Activated CD8-positive, alpha-beta memory T cell treated with anti-CD3 and anti-CD28 coated beads, Interleukin-2, amount 10 ng/mL, durations not matched to agents 7 days and 5 days (primary cell): ENCODE results near the gene DIS3L2. TPM values are rescaled to one million over a fixed set of nuclear protein-coding genes. Genes with fewer than 3 reads are reported as not detected.
A peak's percentile ranks its signal among the peaks of the same experiment; 100 is the strongest.
"Not testable (repeated sequence)": the region's sequence is repeated elsewhere in the genome, so short reads cannot be mapped to it uniquely, and the experiment has no call there.

Source experiments
- ATAC-seq: fragments of 150-1000 bp; cut with Tn5 transposase; one replicate; pipeline ENCODE4 v1.10.0; 2021; ENCODE audit warnings: moderate library complexity
- CTCF ChIA-PET: fragments of 350-600 bp; sonication (Branson Sonifier 250); formaldehyde crosslinking; loops from one replicate; lab custom pipeline; 2021; ENCODE audit warnings: antibody characterized with exemption; lab: Charles Lee
- DNase-seq: peaks from one replicate; pipeline ENCODE4 v3.0.0-alpha.2; 2020
- H3K27ac Mint-ChIP-seq: one replicate; pipeline ENCODE4 v1.8.0; 2021; ENCODE audit warnings: mild to moderate bottlenecking, mixed read lengths
- H3K27me3 Mint-ChIP-seq: one replicate; pipeline ENCODE4 v1.8.0; 2021; ENCODE audit warnings: mixed read lengths
- H3K36me3 Mint-ChIP-seq: one replicate; pipeline ENCODE4 v1.8.0; 2021; ENCODE audit warnings: mild to moderate bottlenecking, mixed read lengths
- H3K4me1 Mint-ChIP-seq: one replicate; pipeline ENCODE4 v1.8.0; 2021; ENCODE audit warnings: mixed read lengths
- H3K4me3 Mint-ChIP-seq: one replicate; pipeline ENCODE4 v1.8.0; 2021; ENCODE audit warnings: mild to moderate bottlenecking, moderate library complexity, mixed read lengths
- H3K9me3 Mint-ChIP-seq: one replicate; pipeline ENCODE4 v1.8.0; 2022; ENCODE audit warnings: low read depth, mixed read lengths
- total RNA-seq, 2 experiments: library from RNA; stranded (reverse); gene quantifications; one replicate each; pipeline ENCODE4 v1.2.3, GENCODE V29; 2021

The DIS3L2 gene
- total RNA-seq, 2 experiments from 2014 or later: 25.4 to 39.4 TPM

DNA sequence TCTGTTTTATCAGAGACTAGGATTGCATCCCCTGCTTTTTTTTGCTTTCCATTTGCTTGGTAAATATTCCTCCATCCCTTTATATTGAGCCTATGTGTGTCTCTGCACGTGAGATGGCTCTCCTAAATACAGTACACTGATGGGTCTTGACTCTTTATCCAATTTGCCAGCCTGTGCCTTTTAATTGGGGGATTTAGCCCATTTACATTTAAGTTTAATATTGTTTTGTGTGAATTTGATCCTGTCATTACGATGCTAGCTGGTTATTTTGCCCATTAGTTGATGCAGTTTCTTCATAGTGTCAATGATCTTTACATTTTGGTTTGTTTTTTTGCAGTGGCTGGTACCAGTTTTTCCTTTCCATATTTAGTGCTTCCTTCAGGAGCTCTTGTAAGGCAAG, 73.8 kb downstream of the DIS3L2 start:
- Mint-ChIP-seq H3K36me3 (peaks cover 65% of the 10 kb centered on the region), H3K4me1 (peaks cover 15% of the 10 kb centered on the region)
- H3K27me3 Mint-ChIP-seq, DNase-seq, H3K4me3 Mint-ChIP-seq, H3K9me3 Mint-ChIP-seq, CTCF ChIA-PET, ATAC-seq, H3K27ac Mint-ChIP-seq: not testable (repeated sequence)

DNA sequence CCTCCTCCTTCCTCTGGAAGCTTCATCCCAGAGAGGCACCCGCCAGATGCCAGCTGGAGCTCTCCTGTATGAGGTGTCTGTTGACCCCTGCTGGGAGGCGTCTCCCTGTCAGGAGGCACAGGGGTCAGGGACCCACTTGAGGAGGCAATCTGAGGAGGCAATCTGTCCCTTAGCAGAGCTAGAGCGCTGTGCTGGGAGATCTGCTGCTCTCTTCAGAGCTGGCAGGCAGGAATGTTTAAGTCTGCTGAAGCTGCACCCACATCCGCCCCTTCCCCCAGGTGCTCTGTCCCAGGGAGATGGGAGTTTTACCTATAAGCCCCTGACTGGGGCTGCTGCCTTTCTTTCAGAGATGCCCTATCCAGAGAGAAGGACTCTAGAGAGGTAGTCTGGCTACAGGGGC, 75.4 kb downstream of the DIS3L2 start:
- CTCF ChIA-PET, H3K9me3 Mint-ChIP-seq, H3K4me3 Mint-ChIP-seq, H3K27me3 Mint-ChIP-seq, DNase-seq, H3K27ac Mint-ChIP-seq, ATAC-seq: not testable (repeated sequence)
- Mint-ChIP-seq H3K36me3 (peaks cover 56% of the 10 kb centered on the region), H3K4me1 (peaks cover 15% of the 10 kb centered on the region)

DNA sequence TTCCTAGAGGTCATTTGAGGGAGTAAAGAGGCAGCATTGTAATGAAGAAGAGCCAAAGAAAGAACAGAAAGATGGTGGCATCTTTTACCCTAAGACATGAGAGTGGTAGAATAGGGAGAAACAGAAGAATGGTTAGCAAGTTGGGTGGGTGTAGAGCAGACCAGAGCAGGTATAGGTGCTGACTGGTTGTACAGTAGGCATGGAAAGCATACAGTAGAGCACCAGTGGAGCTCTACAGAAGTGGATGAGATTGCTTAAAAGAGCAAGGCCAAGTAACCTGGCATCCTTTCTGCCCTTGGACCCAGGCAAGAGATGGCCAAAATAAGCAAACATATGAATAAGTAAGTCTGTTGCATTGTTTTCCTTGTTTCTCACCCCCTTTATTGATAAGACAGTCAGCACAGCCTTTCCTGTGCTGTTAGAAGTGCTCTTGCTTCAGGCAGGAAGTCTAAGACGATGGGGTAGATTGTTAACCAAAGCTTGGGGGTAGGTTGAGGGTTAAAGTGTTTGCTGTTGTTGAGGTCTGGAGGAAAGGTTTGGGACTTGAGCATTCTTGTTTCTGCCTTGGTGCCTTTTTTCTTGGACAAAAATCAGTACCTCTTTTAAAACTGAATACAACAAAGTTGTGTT, 76.9 kb downstream of the DIS3L2 start:
- CTCF ChIA-PET: interaction anchor here (0.8 to 1.2 kb wide), 2 partner anchors 15 to 254 kb away, joined by 3 read pairs; no protein-coding TSS in a partner anchor

DNA sequence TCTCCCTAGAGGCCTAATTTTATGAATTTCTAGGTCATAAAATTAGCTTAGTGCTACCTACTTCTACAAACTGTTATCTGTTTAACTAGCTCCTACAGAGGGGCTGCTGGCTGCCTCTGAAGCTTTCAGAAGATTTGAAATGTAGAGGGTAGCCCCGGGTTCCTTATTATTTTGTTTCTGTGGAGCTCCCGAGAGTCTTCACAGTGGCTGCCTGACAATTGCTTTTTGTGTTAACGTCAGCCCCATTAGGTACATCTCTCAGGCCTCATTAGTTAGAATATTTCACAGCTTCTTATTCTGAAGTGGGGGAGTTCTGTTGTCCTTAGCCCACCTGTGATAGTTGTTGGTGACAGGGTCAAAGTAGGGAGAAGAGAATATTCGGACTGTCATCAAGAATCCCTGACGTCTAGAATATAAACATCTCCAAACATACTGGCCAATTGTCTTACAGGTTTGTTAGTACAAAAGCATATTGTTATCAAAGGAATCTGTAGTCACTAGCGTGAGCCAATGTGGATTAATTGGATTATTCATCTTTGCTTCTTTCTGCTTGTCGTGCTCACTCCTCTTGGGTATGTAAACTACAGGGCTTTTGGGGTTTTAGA, 77.5 kb downstream of the DIS3L2 start:
- Mint-ChIP-seq H3K27ac (no peak overlapping the region), H3K36me3 (peaks cover 44% of the 10 kb centered on the region), H3K27me3 (no peaks in the 10 kb centered on the region), H3K4me1 (peaks cover 16% of the 10 kb centered on the region), H3K4me3 (no peak overlapping the region), H3K9me3 (peaks cover 2% of the 10 kb centered on the region)
- CTCF ChIA-PET: interaction anchor here (0.8 kb wide), 1 partner anchor 254 kb away, joined by 3 read pairs; no protein-coding TSS in a partner anchor
- ATAC-seq (no peak), DNase-seq (no peak)

More for the DNA sequence above, 76.9 kb downstream of the DIS3L2 start:
- Mint-ChIP-seq H3K27me3 (no peaks in the 10 kb centered on the region), H3K4me1 (peaks cover 16% of the 10 kb centered on the region), H3K27ac (peak overlapping the region; percentile 3), H3K4me3 (no peak overlapping the region), H3K9me3 (peaks cover 2% of the 10 kb centered on the region), H3K36me3 (peaks cover 48% of the 10 kb centered on the region)
- peak; percentile 58 for ATAC-seq
- DNase-seq: no peak

DNA sequence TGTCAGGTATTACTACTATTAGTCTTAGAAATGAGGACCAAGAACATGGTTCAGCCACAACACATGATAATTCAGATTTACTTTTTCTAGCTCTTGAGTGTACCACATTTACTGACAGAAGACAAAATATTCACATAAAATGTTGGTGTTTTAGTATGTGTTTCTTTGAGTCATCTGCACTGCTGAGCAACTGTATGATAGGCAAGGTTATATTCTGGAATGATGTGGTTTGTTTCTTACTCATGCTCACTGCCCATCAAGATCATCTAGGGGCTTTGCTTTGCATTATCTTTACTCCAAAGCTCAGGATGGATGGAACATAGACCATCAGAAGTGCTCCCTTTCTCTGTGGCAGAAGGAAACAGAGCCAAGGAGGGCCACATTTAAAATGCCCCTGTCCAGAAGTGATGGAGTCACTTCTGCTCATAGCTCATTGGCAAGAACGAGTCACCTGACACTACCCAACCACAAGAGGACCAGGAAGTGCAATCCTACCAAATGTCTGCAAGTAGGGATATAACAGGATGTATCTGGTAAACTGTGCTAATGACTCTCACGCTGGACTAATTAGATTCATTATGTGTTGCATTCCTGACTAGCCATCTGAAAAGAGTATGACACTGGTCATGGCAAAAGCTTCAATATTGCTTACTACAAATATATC, 81.5 kb downstream of the DIS3L2 start:
- H3K4me1 Mint-ChIP-seq: peaks cover 11% of the 10 kb centered on the region
- peaks cover 26% of the 10 kb centered on the region for H3K36me3 Mint-ChIP-seq
- no peaks in the 10 kb centered on the region for H3K27me3 Mint-ChIP-seq
- ATAC-seq (no peak), DNase-seq (no peak)
- H3K9me3 Mint-ChIP-seq: no peaks in the 10 kb centered on the region
- H3K27ac Mint-ChIP-seq: no peak overlapping the region
- no peak overlapping the region for H3K4me3 Mint-ChIP-seq
- CTCF ChIA-PET: interaction anchor here (0.7 kb wide), 1 partner anchor 17 kb away, joined by 3 read pairs; no protein-coding TSS in a partner anchor

GRCh38 chr2:232043966-232044365, 82.5 kb downstream of the DIS3L2 start:
- DNase-seq: no peak
- no peak for ATAC-seq
- Mint-ChIP-seq H3K27me3 (no peaks in the 10 kb centered on the region), H3K27ac (no peak overlapping the region), H3K36me3 (peaks cover 23% of the 10 kb centered on the region), H3K4me1 (peaks cover 4% of the 10 kb centered on the region), H3K9me3 (no peaks in the 10 kb centered on the region), H3K4me3 (no peak overlapping the region)
- CTCF ChIA-PET: no interaction called here

- peaks cover 9% of the 10 kb centered on the region for H3K36me3 Mint-ChIP-seq
- H3K9me3 Mint-ChIP-seq: no peaks in the 10 kb centered on the region
- no peak for DNase-seq
- no peak overlapping the region for H3K4me3 Mint-ChIP-seq
- H3K27ac Mint-ChIP-seq: no peak overlapping the region
- no peaks in the 10 kb centered on the region for H3K27me3 Mint-ChIP-seq
- CTCF ChIA-PET: no interaction called here
- H3K4me1 Mint-ChIP-seq: no peaks in the 10 kb centered on the region
- ATAC-seq: no peak
Measured at GRCh38 chr2:232049350-232049749, 87.8 kb downstream of the DIS3L2 start.

DNA sequence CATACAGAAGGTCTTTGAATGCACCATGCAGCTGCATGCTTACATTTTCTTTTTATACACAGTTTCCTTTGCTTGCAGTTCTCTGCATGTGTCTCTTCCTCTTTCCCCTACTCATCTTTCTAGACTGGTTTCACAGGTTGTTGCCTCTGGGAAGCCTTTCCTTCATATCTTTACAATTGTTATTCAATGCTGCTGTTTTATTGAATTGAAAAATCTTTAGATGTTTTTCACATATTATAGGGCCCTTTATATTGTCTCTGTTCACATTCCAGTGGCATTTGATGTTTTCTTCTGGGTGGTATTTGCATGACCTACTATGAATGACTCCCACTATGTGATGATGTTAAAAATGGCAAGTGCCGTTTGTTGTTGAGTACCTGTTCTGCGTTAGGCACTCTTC, 91.1 kb downstream of the DIS3L2 start:
- ATAC-seq: no peak

GRCh38 chr2:232053777-232054176, 92.3 kb downstream of the DIS3L2 start:
- ATAC-seq: no peak
- no peaks in the 10 kb centered on the region for H3K27me3 Mint-ChIP-seq
- H3K4me3 Mint-ChIP-seq: no peak overlapping the region
- H3K27ac Mint-ChIP-seq: no peak overlapping the region
- H3K9me3 Mint-ChIP-seq: no peaks in the 10 kb centered on the region
- no peaks in the 10 kb centered on the region for H3K36me3 Mint-ChIP-seq
- DNase-seq: no peak
- H3K4me1 Mint-ChIP-seq: peaks cover 11% of the 10 kb centered on the region
- CTCF ChIA-PET: no interaction called here

More for the DNA sequence above, 91.1 kb downstream of the DIS3L2 start:
- no peak overlapping the region for H3K27ac Mint-ChIP-seq
- H3K9me3 Mint-ChIP-seq: no peaks in the 10 kb centered on the region
- H3K27me3 Mint-ChIP-seq: no peaks in the 10 kb centered on the region
- peaks cover 2% of the 10 kb centered on the region for H3K4me1 Mint-ChIP-seq
- no peak overlapping the region for H3K4me3 Mint-ChIP-seq
- DNase-seq: no peak
- CTCF ChIA-PET: no interaction called here
- no peaks in the 10 kb centered on the region for H3K36me3 Mint-ChIP-seq

DNA sequence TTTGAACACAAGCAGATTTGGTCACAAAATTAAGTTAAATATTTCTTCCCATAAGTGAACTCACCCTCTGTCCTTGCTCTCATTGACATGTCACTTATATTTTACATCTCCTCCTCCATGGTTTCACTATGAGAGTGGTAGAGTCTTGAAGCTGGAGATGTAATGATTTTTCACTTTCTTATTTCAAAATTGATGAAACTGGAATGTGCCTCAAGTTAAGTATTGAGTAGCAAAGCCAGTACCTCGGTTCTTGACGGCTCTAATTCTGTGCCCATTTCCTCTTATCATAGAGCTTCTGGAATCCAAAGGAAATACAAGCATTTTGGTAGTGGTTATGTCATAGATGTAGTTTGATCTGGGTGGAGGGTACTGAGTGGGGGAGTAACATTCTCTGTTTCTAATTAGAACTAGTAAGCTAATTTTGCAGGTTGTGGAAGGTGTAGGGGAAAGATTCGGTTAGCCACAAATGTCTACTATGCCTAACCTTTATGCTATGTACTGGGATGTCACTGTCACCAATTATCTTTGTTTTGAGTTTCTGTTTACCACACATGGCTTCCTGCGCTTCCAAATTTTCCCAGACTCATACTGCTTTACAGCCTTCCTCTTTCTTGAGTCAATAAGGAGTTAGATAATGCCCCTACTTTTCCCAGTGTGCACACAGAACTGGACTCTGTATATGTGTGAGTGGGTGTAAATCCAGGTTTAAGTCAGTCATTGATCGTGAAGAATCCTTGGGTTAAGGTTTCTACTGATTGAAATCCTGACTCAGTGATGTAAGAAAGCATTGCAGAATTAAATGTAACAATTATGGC, 96.8 kb downstream of the DIS3L2 start:
- Mint-ChIP-seq H3K4me1 (peaks cover 11% of the 10 kb centered on the region), H3K4me3 (no peak overlapping the region), H3K36me3 (no peaks in the 10 kb centered on the region), H3K9me3 (no peaks in the 10 kb centered on the region), H3K27ac (no peak overlapping the region), H3K27me3 (no peaks in the 10 kb centered on the region)
- CTCF ChIA-PET: interaction anchor here (1.2 kb wide), 1 partner anchor 133 kb away, joined by 4 read pairs; the partner anchor contains the start of gene NPPC
- DNase-seq (no peak), ATAC-seq (no peak)

GRCh38 chr2:232058931-232059330, 97.4 kb downstream of the DIS3L2 start:
- H3K9me3 Mint-ChIP-seq: no peaks in the 10 kb centered on the region
- no peaks in the 10 kb centered on the region for H3K36me3 Mint-ChIP-seq
- H3K4me1 Mint-ChIP-seq: peaks cover 11% of the 10 kb centered on the region
- no peaks in the 10 kb centered on the region for H3K27me3 Mint-ChIP-seq
- CTCF ChIA-PET: no interaction called here
- no peak overlapping the region for H3K4me3 Mint-ChIP-seq
- ATAC-seq: no peak
- DNase-seq: no peak
- no peak overlapping the region for H3K27ac Mint-ChIP-seq

DNA sequence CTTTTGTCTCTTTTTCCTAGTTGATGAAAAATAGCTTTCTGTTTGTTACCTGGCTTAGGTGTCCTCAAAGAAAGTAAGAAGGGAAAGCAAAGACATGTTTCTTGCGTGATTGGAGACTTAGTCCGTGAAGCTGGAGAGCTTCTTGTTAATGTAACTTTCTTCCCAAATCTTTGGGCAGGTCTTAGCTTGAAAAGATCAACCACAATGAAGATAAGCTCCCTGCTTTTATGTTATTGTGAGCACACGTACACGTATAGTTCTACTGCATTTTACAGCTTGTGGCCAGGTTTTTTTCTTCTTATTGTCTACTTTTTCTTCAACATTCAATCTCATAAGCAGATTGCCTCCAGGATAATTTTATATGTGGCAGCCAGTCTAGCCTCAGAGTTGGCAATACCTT, 99.8 kb downstream of the DIS3L2 start:
- H3K4me1 Mint-ChIP-seq: peaks cover 11% of the 10 kb centered on the region
- H3K36me3 Mint-ChIP-seq: no peaks in the 10 kb centered on the region
- DNase-seq (no peak), ATAC-seq (no peak)
- CTCF ChIA-PET: interaction anchor here (1.1 kb wide), 1 partner anchor 11 kb away, joined by 3 read pairs; no protein-coding TSS in a partner anchor
- H3K27ac Mint-ChIP-seq: no peak overlapping the region
- H3K9me3 Mint-ChIP-seq: no peaks in the 10 kb centered on the region
- peaks cover 2% of the 10 kb centered on the region for H3K27me3 Mint-ChIP-seq
- H3K4me3 Mint-ChIP-seq: no peak overlapping the region

DNA sequence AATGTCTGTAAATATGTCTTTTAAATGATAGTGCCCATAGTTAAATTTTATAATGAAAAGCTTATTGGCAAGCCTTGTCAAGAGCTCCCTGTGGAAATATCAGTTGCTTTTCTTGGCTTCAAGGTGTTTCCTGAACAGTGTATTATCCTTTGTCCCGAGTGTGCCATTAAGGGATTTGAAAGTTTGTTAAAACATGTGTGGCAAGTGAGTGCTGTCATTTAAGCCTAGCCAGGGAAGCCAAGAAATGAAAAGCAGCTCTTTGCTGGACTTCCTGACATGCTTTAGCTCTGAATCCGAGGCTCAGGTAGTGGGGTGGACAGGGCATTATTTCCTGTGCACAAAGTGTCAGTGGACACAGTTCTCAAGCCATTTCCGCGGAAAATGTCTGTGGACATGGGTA, 111.5 kb downstream of the DIS3L2 start:
- Mint-ChIP-seq H3K4me1 (peaks cover 5% of the 10 kb centered on the region), H3K4me3 (no peak overlapping the region), H3K36me3 (peaks cover 1% of the 10 kb centered on the region), H3K27ac (no peak overlapping the region), H3K27me3 (no peaks in the 10 kb centered on the region), H3K9me3 (no peaks in the 10 kb centered on the region)
- CTCF ChIA-PET: no interaction called here
- DNase-seq (no peak), ATAC-seq (no peak)
